AG04449 (cell line): ENCODE results near the gene PEMT.

ENCODE experiments used
- CTCF ChIA-PET: fragments of 350-600 bp; formaldehyde crosslinking; extraction: SDS; loops from one replicate; lab custom pipeline; 2021; ENCODE audit warnings: antibody characterized with exemption; lab: Yijun Ruan, JAX
- POLR2A ChIA-PET: fragments of 400-600, 350-600 bp; formaldehyde crosslinking; extraction: SDS; loops from one replicate; lab custom pipeline; 2020; ENCODE audit warnings: antibody characterized with exemption, inconsistent platforms; lab: Yijun Ruan, JAX
- DNase-seq: peaks from one replicate; pipeline ENCODE4 v3.0.0-alpha.2; 2010; ENCODE audit warnings: low read depth, low spot score
- H3K4me3 ChIP-seq: 2 replicates; pipeline ENCODE4 v1.5.1; 2011; ENCODE audit warnings: low read depth, mild to moderate bottlenecking, control low read depth, low read length
- TF ChIP-seq, protein P1 (sequence below): IDR thresholded peaks from one replicate; pipeline ENCODE4 v1.5.1; 2011; ENCODE audit warnings: mild to moderate bottlenecking, moderate library complexity, low read length, control low read depth, inconsistent platforms; ENCODE audit not compliant: insufficient read depth; ENCODE audit errors: missing control alignments

Gene PEMT

DNA sequence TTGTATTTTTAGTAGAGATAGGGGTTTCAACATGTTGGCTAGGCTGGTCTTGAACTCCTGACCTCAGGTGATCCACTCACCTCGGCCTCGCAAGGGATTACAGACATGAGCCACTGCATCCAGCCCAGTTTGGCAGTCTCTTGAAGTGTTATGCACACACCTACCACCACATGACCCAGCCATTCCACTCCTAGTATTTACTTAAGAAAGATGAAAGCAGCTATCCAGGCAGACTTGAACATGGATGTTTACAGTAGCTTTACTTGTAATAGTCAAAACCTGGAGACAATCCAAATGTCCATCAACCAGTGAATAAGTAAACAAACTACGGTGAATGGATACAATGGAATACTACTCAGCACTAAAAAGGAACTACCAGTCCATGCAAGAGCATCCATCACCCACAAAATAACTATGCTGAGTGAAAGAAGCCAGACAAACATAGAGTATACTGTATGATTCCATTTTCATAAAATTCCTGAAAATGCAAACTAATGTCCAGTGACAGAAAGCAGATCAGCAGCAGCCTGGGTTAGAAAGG, 57.5 kb downstream of the PEMT start:
- ChIA-PET CTCF (interaction anchor here (2.0 kb wide), 1 partner anchor 11 kb away, joined by 4 read pairs; no protein-coding TSS in a partner anchor), POLR2A (no interaction called here)
- H3K4me3 ChIP-seq = no peak overlapping the region
- DNase-seq = no peak
- TF ChIP-seq, protein P1, sequence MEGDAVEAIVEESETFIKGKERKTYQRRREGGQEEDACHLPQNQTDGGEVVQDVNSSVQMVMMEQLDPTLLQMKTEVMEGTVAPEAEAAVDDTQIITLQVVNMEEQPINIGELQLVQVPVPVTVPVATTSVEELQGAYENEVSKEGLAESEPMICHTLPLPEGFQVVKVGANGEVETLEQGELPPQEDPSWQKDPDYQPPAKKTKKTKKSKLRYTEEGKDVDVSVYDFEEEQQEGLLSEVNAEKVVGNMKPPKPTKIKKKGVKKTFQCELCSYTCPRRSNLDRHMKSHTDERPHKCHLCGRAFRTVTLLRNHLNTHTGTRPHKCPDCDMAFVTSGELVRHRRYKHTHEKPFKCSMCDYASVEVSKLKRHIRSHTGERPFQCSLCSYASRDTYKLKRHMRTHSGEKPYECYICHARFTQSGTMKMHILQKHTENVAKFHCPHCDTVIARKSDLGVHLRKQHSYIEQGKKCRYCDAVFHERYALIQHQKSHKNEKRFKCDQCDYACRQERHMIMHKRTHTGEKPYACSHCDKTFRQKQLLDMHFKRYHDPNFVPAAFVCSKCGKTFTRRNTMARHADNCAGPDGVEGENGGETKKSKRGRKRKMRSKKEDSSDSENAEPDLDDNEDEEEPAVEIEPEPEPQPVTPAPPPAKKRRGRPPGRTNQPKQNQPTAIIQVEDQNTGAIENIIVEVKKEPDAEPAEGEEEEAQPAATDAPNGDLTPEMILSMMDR = no peak

DNA sequence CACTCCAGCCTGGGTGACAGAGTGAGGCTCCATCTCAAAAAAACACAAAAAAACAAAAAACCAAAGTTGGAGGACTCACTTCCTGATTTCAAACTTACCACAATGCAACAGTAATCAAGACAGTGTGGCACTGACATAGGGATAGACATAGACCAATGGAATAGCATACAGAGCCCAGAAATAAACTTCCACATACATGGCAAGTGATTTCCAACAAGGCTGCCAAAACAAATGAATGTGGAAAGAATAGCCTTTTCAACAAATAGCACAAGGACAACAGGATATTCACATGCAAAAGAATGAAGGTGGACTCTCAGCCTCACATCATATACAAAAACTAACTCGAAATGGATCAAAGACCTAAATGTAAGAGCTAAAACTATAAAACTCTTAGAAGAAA, 58.5 kb downstream of the PEMT start:
- TF ChIP-seq, protein P1 = no peak
- DNase-seq = no peak
- ChIA-PET POLR2A (no interaction called here), CTCF (interaction anchor here (1.0 to 2.0 kb wide), 2 partner anchors 10 to 37 kb away, joined by 3 to 4 read pairs; no protein-coding TSS in a partner anchor)
- no peak overlapping the region for H3K4me3 ChIP-seq

DNA sequence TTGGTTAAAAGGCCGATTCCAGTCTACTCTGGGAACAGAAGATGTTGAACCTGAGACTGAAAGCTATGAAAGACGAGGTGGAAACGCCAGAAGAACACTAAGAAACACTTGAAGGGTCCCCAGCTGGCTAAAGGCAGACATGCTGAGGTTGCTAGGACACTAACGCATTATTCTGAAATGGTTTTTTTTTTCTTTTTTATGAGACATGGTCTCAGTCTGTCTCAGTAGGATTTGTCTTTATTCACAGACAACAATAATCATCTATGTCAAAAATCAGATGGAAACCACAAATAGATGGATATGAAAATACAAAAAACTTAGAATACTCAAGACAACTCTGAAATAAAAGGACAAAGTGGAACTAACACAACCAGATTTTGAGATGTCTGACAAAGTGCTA, 60.4 kb downstream of the PEMT start:
- no peak overlapping the region for H3K4me3 ChIP-seq
- TF ChIP-seq, protein P1 = no peak
- no peak for DNase-seq
- CTCF ChIA-PET = interaction anchor here (1.1 to 1.9 kb wide), 3 partner anchors 34 to 176 kb away, joined by 3 to 7 read pairs (median 3); no protein-coding TSS in a partner anchor
- POLR2A ChIA-PET = no interaction called here

DNA sequence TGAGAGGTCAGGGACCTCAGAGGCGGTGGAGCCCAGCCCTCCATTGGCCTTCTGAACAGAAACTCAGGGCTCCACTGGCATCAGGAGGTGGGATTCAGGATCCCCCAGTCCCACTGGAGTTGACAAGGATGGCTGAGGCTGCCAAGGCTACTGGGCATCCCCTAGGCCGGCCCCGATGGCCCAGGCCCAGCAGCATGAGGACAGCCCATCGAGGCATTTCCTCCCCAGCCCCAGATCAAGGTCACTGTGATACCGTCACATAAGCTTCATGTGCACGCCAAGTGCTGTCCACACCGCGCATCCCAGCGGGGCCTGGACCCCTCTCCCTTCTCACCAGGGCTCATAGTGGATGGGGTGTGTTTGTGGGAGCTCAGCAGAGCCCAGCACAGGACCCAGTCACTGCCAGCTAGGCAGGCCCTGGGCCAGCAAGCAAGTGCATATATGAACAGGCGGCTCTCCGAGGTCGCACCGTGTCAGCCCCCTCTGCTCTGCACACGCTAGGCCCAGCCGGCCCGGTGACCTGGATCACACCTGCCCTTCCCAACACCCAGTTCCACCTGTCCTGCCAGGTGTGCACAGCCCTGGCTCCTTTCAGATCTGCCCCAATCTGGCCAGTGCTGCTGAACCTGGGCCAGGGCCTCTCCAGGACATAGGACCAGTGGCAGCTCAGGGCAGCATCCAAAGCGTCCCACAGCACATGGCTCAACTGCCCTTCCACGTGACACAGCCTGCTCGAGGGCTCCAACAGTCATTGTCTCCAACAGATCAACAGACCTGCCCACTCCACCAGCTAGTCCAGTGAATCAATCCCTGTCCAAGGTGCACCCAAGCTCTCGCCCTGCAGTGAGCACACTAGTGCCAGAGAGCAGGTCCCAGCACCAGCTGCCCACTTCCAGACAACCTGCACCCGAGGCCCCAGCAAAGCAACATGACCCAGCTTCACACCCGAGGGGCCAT, 62.5 kb downstream of the PEMT start:
- TF ChIP-seq, protein P1 = no peak
- H3K4me3 ChIP-seq = no peak overlapping the region
- ChIA-PET CTCF (interaction anchor here (2.6 kb wide), 1 partner anchor 32 kb away, joined by 12 read pairs; the partner anchor contains the start of gene RASD1), POLR2A (interaction anchor here (1.0 kb wide), 1 partner anchor 33 kb away, joined by 5 read pairs; the partner anchor contains the start of gene RASD1)
- DNase-seq = no peak

DNA sequence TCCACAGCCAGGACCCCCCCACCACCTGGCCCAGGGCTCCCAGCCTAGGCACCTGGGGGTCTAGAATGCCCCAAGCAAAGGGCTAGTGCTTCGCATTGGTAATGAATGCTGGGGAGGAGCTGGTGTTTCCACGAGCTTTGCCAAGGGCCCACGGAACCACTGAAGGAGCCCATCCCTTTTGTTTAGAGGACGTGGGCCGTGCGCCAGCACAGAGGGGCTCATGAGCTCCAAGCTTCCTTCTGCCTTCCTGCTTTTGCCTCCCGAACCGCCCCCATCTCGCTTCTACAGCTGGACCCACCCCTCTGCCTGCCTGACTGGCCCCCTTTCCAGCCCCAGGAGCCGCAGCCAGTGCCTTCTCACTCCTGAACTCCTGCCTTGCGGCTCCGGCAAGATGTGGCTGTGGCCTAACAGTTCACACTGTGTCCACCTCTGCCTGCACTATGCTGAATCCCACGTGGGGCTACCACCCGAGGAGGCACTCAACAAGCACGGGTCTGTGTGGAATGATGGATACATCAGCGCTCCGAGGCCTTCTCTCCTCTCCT, 63.5 kb downstream of the PEMT start:
- DNase-seq = no peak
- H3K4me3 ChIP-seq = no peak overlapping the region
- CTCF ChIA-PET = interaction anchor here (2.6 kb wide), 1 partner anchor 31 kb away, joined by 12 read pairs; the partner anchor contains the start of gene RASD1
- TF ChIP-seq, protein P1 = no peak
- POLR2A ChIA-PET = no interaction called here
